Measurements from ENCODE around the gene IFIT3.

DNA sequence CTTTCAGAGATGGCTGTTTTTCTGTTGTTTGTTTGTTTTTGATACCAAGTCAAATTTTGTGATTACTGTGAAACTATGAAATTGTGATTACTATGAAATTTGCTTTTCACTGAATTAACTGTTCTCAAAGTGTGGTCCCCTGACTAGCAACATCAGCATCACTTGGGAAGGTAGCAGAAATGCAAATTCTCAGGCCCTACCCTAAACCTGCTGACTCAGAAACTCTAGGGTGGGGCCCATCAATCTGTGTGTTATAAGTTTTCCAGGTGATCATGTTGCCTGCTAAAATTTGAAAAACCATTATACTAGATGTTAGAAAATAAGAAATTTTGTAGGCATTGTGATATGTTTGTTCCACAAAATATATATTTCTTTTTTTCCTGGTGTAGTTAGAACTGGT lies 51.3 kb downstream of the IFIT3 start:
- TF ChIP-seq, protein P1, sequence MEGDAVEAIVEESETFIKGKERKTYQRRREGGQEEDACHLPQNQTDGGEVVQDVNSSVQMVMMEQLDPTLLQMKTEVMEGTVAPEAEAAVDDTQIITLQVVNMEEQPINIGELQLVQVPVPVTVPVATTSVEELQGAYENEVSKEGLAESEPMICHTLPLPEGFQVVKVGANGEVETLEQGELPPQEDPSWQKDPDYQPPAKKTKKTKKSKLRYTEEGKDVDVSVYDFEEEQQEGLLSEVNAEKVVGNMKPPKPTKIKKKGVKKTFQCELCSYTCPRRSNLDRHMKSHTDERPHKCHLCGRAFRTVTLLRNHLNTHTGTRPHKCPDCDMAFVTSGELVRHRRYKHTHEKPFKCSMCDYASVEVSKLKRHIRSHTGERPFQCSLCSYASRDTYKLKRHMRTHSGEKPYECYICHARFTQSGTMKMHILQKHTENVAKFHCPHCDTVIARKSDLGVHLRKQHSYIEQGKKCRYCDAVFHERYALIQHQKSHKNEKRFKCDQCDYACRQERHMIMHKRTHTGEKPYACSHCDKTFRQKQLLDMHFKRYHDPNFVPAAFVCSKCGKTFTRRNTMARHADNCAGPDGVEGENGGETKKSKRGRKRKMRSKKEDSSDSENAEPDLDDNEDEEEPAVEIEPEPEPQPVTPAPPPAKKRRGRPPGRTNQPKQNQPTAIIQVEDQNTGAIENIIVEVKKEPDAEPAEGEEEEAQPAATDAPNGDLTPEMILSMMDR (IDR thresholded peaks at IDR 0.05), result no peak
- TF ChIP-seq POLR2AphosphoS5 (IDR thresholded peaks at IDR 0.05) (no peak), POLR2A (IDR thresholded peaks at IDR 0.05) (no peak), EP300 (IDR thresholded peaks at IDR 0.05) (no peak)
